Measurements from ENCODE around the gene SIL1. TPM values are rescaled to one million over a fixed set of nuclear protein-coding genes. Genes with fewer than 3 reads are reported as not detected.

SIL1 gene
- total and polyA plus RNA-seq, 2 donors (not counting 3 experiments of a cell fraction or from before 2014, with no cell fraction given): 47.6 to 67.2 TPM

DNA sequence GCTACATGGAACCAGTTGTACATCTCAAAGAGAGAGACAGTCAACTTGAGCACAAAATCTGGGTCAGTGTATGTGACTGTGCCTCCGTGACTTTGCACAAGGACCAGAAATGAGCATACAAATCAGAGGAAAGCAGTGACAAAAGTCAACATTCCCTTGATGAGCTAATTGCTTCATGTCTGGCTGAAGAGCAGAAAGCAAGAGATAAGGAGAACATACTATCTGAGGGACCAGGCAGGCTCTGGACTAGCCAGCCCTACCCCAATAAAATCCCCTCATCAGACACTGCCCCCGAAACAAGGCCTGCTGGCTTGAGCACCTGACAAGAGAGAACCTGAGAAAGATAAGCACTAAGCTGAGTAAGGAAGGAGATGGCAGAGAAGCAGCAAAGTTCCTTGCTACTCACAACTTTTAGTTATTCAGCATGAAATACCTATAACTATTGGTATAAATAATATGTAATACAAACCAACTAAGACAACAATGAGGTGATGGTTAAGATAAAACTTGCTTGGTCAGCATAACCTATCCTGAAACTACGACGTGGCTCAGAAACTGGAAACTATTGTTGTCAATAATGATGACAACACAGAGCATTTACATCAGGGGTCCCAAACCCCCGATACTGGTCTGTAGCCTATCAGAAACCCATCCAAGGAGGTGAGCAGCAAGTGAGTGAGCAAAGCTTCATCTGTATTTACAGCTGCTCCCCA lies 9.5 kb downstream of the SIL1 start:
- ChIA-PET CTCF (interaction anchor here (1.1 kb wide), 1 partner anchor 10 kb away, joined by 3 read pairs; the partner anchor contains the start of gene SIL1), POLR2A (no interaction called here)
- H3K9ac ChIP-seq (replicated peaks; ENCODE audit: extremely low read depth, insufficient read depth, low read length): no peak overlapping the region
- no TSS peak for BruUV-seq (replicated peaks)
- H3K4me1 ChIP-seq (ENCODE audit: control insufficient read depth, extremely low read depth, insufficient read depth, low read length): no peaks in the 10 kb centered on the region
- TF ChIP-seq FOS (IDR thresholded peaks at IDR 0.05; ENCODE audit: borderline replicate concordance, insufficient read depth, low read length) (no peak), GATA2 (IDR thresholded peaks at IDR 0.05; ENCODE audit: insufficient read depth, insufficient read length, low read depth, low read length) (no peak), POLR2A (IDR thresholded peaks at IDR 0.05; ENCODE audit: low read depth, low read length) (no peak), MYC (IDR thresholded peaks at IDR 0.05; ENCODE audit: low read depth, low read length) (no peak), EZH2 (IDR thresholded peaks at IDR 0.05; ENCODE audit: borderline replicate concordance, low read depth, low read length, severe bottlenecking) (no peak), POLR2AphosphoS5 (IDR thresholded peaks at IDR 0.05; ENCODE audit: insufficient read depth, low read depth, low read length) (no peak), JUN (IDR thresholded peaks at IDR 0.05; ENCODE audit: borderline replicate concordance, insufficient read depth, insufficient read length, low read depth) (no peak)
- TF ChIP-seq, protein P1, sequence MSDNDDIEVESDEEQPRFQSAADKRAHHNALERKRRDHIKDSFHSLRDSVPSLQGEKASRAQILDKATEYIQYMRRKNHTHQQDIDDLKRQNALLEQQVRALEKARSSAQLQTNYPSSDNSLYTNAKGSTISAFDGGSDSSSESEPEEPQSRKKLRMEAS (IDR thresholded peaks at IDR 0.05; ENCODE audit: insufficient read depth, insufficient read length): no peak
- TF ChIP-seq, protein P2, sequence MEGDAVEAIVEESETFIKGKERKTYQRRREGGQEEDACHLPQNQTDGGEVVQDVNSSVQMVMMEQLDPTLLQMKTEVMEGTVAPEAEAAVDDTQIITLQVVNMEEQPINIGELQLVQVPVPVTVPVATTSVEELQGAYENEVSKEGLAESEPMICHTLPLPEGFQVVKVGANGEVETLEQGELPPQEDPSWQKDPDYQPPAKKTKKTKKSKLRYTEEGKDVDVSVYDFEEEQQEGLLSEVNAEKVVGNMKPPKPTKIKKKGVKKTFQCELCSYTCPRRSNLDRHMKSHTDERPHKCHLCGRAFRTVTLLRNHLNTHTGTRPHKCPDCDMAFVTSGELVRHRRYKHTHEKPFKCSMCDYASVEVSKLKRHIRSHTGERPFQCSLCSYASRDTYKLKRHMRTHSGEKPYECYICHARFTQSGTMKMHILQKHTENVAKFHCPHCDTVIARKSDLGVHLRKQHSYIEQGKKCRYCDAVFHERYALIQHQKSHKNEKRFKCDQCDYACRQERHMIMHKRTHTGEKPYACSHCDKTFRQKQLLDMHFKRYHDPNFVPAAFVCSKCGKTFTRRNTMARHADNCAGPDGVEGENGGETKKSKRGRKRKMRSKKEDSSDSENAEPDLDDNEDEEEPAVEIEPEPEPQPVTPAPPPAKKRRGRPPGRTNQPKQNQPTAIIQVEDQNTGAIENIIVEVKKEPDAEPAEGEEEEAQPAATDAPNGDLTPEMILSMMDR (IDR thresholded peaks at IDR 0.05; ENCODE audit: extremely low read depth in 1 of 2, insufficient read depth in 1 of 2, low read depth in 1 of 2, low read length in 2 of 2): no peak
- H2AFZ ChIP-seq (ENCODE audit: low read depth, low read length): no peak overlapping the region
- H3K9me1 ChIP-seq (replicated peaks; ENCODE audit: control insufficient read depth, extremely low read depth, insufficient read depth, low read length): no peaks in the 10 kb centered on the region
- no peak overlapping the region for H3K4me3 ChIP-seq (replicated peaks in 1 of 3; ENCODE audit: insufficient read depth in 1 of 3, low read depth in 1 of 3, low read length in 3 of 3)
- no peaks in the 10 kb centered on the region for H4K20me1 ChIP-seq (replicated peaks; ENCODE audit: control insufficient read depth, extremely low read depth, insufficient read depth, low read length)
- no peaks in the 10 kb centered on the region for H3K27me3 ChIP-seq (ENCODE audit: control insufficient read depth in 2 of 2, insufficient read depth in 2 of 2, low read length in 2 of 2)
- no peaks in the 10 kb centered on the region for H3K36me3 ChIP-seq (ENCODE audit: control insufficient read depth in 2 of 2, extremely low read depth in 1 of 2, insufficient read depth in 2 of 2, low read length in 2 of 2)
- no peaks in the 10 kb centered on the region for H3K9me3 ChIP-seq (replicated peaks; ENCODE audit: control insufficient read depth, insufficient read depth, low read length)
- DNase-seq (ENCODE audit: low read depth, low spot score) (no peak), FAIRE-seq (no peak)
- H3K79me2 ChIP-seq (ENCODE audit: control insufficient read depth, insufficient read depth, low read length): peaks cover 3% of the 10 kb centered on the region
- dilution Hi-C loops (cut with MboI; ENCODE audit: extremely low pct_ligation_motif_present, low sequenced_read_pairs) (no loop called here), intact Hi-C loops (cut with micrococcal nuclease) (no loop called here)
- no peak overlapping the region for H3K4me2 ChIP-seq (ENCODE audit: insufficient read depth, low read length)
- H3K27ac ChIP-seq (ENCODE audit: insufficient read depth, low read depth, low read length): no peak overlapping the region
